IPS DF 19.7 (cell line): ENCODE data around the gene CXCR1.
A peak's percentile ranks its signal among the peaks of the same experiment; 100 is the strongest.
"Not testable (repeated sequence)": the region's sequence is repeated elsewhere in the genome, so short reads cannot be mapped to it uniquely, and the experiment has no call there.

Experiments used
- DNase-seq: peaks from one replicate; pipeline ENCODE4 v3.0.0-alpha.2; 2013; ENCODE audit warnings: low read depth, low spot score

The CXCR1 gene

GRCh38 chr2:218166791-218167190 is at the start of gene CXCR1:
Gene CXCR1 (minus strand): TSS chr2:218166962. CDS start chr2:218165211, 1,751 bp downstream.
- DNase-seq = no peak

GRCh38 chr2:218216336-218216673 is 49.5 kb upstream of the CXCR1 start:
- no peak for DNase-seq

DNA sequence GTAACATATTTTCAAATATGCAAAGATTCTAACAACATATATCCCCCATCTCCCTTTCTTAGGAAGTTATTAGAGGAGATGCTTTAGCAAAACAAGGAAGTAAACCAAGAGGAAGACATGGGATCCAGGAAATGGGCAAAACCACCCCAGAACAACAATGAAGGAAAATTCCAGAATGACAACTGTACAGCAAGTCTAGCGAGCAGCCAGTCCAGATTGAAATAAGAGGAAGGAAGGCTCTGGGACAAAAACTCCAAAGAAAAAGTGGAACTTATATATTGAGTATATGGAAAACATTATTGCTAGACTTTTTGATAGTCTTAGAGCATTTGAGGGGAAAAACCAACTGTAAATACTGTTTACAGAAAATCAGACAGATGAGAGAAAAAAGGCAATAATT is 47.4 kb upstream of the CXCR1 start:
- no peak for DNase-seq

GRCh38 chr2:218209078-218209477 is 42.3 kb upstream of the CXCR1 start:
- DNase-seq = no peak

DNA sequence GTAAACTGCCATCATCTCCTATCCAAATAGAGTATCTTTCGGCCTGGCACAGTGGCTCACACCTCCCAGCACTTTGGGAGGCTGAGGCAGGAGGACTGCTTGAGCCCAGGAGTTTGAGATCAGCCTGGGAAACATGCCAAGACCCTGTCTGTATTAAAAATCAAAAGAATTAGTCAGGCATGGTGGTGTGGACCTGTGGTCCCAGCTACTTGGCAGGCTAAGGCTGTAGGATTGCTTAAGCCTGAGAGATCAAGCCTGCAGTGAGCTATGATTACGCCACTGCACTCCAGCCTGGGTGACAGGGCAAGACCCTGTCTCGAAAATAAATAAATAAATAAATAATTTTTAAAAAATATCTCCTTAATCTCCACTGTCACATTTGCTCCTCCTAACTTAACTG is 35.5 kb upstream of the CXCR1 start:
- DNase-seq = no peak

DNA sequence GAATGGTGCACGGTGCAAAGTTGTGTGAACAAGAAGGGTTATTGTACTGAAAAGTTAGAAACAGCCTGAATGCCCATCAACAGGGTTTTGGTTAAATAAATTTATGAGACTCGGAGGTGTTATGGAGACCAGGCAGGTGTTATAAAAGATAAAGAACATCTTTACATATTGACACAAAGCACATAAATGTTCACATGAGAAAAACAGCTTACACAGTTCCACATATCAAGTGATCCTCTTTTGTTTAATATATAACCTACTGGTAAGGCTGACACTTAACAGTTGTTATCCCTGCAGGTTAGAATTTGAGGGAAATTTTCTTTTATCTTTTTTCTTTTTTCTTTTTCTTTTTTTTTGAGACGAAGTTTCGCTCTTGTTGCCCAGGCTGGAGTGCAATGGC is 30.2 kb upstream of the CXCR1 start:
- no peak for DNase-seq

- DNase-seq = no peak
Measured at GRCh38 chr2:218194880-218195279, 28.1 kb upstream of the CXCR1 start.

DNA sequence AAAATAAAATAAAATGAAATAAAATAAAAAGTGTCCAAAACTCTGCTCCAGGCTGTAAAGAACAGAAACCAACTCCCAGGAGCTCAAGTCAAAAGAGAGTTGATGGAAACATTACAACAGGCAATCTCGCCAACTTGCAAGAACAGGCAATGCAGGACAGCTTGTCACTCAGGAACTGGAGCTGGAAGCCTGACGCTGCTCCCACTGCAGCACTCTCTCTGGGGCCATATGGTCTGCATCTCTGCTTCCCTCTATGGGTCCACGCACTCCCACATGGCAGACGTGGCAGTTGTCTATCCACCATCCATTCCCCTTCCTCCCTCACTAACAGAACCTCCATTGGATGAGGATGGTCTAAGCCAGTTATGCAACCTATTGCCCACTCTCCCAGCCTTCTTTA is 26.9 kb upstream of the CXCR1 start:
- DNase-seq = no peak

DNA sequence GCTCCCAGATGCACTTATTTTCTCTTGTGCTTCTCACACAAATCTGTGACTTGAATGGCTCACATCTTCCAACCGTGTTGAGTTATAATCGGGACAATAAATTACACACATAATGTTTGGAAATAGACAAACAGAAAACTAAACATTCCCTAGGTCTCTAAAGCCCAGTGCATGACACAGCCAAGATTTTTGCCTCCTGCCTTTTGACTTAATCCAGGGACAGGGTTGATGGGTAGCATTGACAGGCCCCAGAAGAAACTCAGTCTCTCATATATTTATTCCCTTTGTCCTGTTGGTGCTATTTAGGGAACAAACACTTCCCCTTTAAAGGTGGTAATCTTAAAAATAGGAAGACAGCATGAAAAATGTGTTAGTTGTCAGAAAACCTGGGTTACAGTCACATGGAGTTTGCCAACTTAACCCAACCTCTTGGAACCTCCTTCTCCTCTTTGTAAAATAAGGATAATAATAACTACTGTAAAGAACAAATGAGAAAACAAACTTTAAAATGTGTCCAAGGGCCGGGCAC is 26.2 kb upstream of the CXCR1 start:
- no peak for DNase-seq

GRCh38 chr2:218188528-218188927 is 21.8 kb upstream of the CXCR1 start:
- DNase-seq = no peak

DNA sequence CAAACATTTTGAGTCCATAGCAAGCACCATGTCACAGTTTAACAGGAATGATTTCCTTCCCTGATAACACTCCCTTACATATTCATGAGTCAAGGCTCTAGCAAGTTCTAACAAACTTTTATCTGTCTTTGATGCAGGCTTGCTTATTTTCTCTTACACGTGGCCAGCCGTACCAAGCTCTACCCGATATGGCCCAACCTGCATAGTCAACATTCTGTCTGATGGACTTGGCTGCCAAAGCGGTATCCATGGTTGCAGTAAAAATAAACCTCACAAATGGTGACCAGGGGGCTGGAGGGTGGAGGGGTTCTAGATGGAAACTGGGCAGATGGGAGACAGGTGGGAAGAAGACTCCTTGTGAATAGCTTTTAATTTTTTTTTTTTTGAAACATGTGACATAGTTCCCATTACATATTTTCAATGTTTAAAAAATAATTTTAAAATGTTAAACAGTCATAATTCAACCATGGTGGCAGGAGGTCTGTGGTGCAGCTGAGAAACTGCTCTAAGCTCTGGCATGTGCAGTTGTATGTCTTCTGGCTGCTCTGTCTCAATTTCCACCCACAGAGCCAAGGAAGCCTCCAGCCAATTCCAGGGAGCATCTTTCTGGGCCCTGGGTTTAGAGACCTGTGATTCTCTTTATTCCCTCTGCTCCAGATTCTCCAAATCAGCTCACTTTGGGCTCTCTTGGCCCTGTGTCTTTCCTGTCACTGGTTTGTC is 20.7 kb upstream of the CXCR1 start:
- DNase-seq = no peak

GRCh38 chr2:218186876-218187275 is 20.1 kb upstream of the CXCR1 start:
- no peak for DNase-seq

DNA sequence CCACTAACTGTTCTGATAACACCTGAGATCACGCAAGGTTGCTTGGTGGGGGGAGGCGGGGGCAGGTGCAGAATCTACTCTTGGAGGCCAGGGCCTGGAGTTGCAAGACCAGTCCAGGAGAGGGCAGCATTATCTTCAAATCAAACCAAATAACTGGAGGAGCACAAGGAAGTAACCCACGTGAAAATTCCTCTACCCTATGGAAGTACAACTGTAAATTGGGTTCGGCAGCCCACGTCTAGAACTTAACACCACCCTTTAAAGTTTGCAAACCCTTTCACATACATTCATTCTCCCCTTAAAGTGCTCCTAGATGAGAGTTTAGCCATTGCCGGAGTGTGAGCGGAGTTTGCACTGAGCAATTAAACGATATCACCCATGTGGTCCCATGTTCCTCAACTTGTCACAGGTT is 19.6 kb upstream of the CXCR1 start:
- no peak for DNase-seq

- no peak for DNase-seq
Measured at GRCh38 chr2:218184331-218184730, 17.6 kb upstream of the CXCR1 start.

- DNase-seq = no peak
Measured at GRCh38 chr2:218180467-218181114, 13.8 kb upstream of the CXCR1 start.

DNA sequence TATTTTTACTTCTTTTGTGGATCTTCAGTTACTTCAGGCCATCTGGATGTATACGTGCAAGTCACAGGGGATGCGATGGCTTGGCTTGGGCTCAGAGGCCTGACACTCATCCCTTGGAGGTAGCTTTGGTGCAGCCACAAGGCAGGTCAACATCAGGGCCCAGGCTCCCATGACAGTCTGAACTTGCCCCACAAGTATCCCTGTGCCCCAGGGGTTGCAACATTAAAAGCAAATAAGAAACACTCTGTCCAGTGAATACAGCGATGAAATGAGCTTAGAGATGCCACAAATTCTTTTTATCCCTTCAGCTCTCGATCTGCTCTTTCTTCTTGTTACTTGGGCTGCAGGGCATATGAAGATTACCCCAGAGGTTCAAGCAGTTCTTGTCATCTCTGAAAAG is 13.0 kb upstream of the CXCR1 start:
- no peak for DNase-seq

GRCh38 chr2:218172845-218173244 is 6.1 kb upstream of the CXCR1 start:
- DNase-seq = no peak

DNA sequence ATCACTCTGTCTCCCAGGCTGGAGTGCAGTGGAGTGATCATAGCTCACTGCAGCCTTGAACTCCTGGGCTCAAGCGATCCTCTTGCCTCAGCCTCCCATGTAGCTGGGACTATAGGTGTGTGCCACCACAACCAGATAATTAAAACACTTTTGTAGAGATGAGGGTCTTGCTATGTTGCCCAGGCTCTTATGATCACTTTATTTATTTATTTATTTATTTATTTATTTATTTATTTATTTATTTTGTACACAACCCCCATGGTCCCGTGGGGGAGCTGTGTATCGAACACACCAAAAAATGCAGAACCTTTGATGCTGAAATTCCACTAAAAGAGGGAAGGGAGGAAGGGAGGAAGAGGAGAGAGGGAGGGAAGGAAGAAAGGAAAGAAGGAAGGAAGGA is 5.0 kb upstream of the CXCR1 start:
- not testable (repeated sequence) for DNase-seq

- no peak for DNase-seq
Measured at GRCh38 chr2:218169757-218170546, 3.2 kb upstream of the CXCR1 start.

- peak; percentile 33 for DNase-seq
Measured at GRCh38 chr2:218168635-218169462, 2.1 kb upstream of the CXCR1 start.

DNA sequence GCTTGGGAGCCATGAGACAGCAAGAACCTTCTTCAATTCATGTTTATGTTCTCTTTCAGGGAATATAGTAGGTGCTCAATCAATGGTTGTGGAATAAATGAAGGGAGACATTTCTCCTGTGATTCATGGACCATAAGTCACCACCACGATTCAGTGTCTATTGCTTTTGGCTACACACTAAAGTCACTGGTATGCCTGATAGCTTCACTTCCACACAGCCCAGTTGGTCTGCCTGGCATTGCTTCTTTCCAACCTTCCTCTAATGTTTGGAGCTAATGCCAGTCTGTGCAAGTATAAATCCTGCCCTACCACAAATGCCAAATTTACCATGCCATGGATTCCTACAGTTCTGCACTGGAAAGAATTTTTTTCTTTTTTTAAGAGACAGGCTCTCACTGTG is 1.3 kb upstream of the CXCR1 start:
- no peak for DNase-seq

GRCh38 chr2:218162814-218163213 is 3.9 kb downstream of the CXCR1 start:
- no peak for DNase-seq
